H1 (cell line): ENCODE measurements around the gene RPS6KA5. TPM values are rescaled to one million over a fixed set of nuclear protein-coding genes. Genes with fewer than 3 reads are reported as not detected.

Experiments used
- ATF3 ChIP-seq: IDR thresholded peaks from 2 replicates; pipeline ENCODE4 v1.6.1; 2011; ENCODE audit warnings: low read depth, mild to moderate bottlenecking, low read length; ENCODE audit not compliant: insufficient read depth
- EP300 ChIP-seq, 2 experiments: IDR thresholded peaks; 1 replicate in 1 of 2; 2 replicates in 1 of 2; pipeline ENCODE4 v1.6.1; 2011 to 2012; ENCODE audit warnings: low read depth in 2 of 2, low read length in 2 of 2, mild to moderate bottlenecking in 2 of 2, borderline replicate concordance in 1 of 2, inconsistent platforms in 1 of 2, moderate library complexity in 1 of 2
- HDAC2 ChIP-seq, 2 experiments: fragments of 300-600 bp in 1 of 2; sonication (generic) in 1 of 2; IDR thresholded peaks; 2 replicates each; pipeline ENCODE4 v1.6.1; 2011 to 2012; ENCODE audit warnings: low read depth in 2 of 2, low read length in 2 of 2, mild to moderate bottlenecking in 2 of 2, moderate library complexity in 2 of 2, borderline replicate concordance in 1 of 2, inconsistent platforms in 1 of 2
- HDAC6 ChIP-seq: IDR thresholded peaks from one replicate; pipeline ENCODE4 v1.7.1; 2012; ENCODE audit warnings: low read depth, mild to moderate bottlenecking, inconsistent platforms, low read length, moderate library complexity
- RXRA ChIP-seq: IDR thresholded peaks from 2 replicates; pipeline ENCODE4 v1.6.1; 2011; ENCODE audit warnings: low read depth, mild to moderate bottlenecking, low read length, moderate library complexity; ENCODE audit not compliant: insufficient read depth
- polyA plus RNA-seq, 7 experiments: library from polyadenylated mRNA; depleted of rRNA in 3 of 7; stranded (reverse) in 5 of 7; unstranded in 2 of 7; fragments of >200 nt in 5 of 7; fragments of 200-250 nt in 2 of 7; gene quantifications; 1 replicate in 5 of 7; 2 replicates in 1 of 7; 4 replicates in 1 of 7; pipeline versions ENCODE4 v1.2.1 to v1.2.3, GENCODE V29; 2011 to 2013; ENCODE audit warnings: missing spikeins in 2 of 7, mixed read lengths in 2 of 7
- total RNA-seq: library from RNA; stranded (reverse); fragmentation: NEBNext Ultra II Directional; extraction: Animal tissue kit (Norgen Biotek cat#: 25700); gene quantifications from 2 replicates; pipeline ENCODE4 v1.2.1, GENCODE V29; 2021

The RPS6KA5 gene
- total and polyA plus RNA-seq, 2 of the 8 experiments (the other 6 are each of a cell fraction or from before 2014, with no cell fraction given): 0.85 to 3.1 TPM

GRCh38 chr14:90936757-90937440 lies 123.5 kb downstream of the RPS6KA5 start (continued):
- TF ChIP-seq ATF3: no peak
- TF ChIP-seq HDAC2 (IDR thresholded peaks at IDR 0.05; ENCODE audit: borderline replicate concordance in 1 of 2, low read depth in 2 of 2, low read length in 2 of 2): no peak
- no peak for TF ChIP-seq RXRA
- TF ChIP-seq EP300 (IDR thresholded peaks at IDR 0.05; ENCODE audit: borderline replicate concordance in 1 of 2, low read depth in 2 of 2, low read length in 2 of 2): no peak
- no peak for TF ChIP-seq HDAC6
